ENCODE results near the gene TOM1L1. TPM values are rescaled to one million over a fixed set of nuclear protein-coding genes. Genes with fewer than 3 reads are reported as not detected.
A peak's percentile ranks its signal among the peaks of the same experiment; 100 is the strongest.
"Not testable (repeated sequence)": the region's sequence is repeated elsewhere in the genome, so short reads cannot be mapped to it uniquely, and the experiment has no call there.

Gene TOM1L1, protein sequence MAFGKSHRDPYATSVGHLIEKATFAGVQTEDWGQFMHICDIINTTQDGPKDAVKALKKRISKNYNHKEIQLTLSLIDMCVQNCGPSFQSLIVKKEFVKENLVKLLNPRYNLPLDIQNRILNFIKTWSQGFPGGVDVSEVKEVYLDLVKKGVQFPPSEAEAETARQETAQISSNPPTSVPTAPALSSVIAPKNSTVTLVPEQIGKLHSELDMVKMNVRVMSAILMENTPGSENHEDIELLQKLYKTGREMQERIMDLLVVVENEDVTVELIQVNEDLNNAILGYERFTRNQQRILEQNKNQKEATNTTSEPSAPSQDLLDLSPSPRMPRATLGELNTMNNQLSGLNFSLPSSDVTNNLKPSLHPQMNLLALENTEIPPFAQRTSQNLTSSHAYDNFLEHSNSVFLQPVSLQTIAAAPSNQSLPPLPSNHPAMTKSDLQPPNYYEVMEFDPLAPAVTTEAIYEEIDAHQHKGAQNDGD
- polyA plus RNA-seq (ENCODE audit: insufficient read length in 12 of 12), result 10 to 100 TPM in 4 of 12 donors, 1 to 10 TPM in 7, not detected in 1; 4.9 to 42.5 (median 6.3) TPM
- long read RNA-seq, donor 1, partial matches to known transcripts, result 5 of 12 reads
- long read RNA-seq, donor 1, other reads (novel, unspliced or antisense), result 0 of 12 reads
- long read RNA-seq, donor 2, partial matches to known transcripts, result 25 of 25 reads
- long read RNA-seq, donor 2, other reads (novel, unspliced or antisense), result 0 of 25 reads
- long read RNA-seq, donor 3, partial matches to known transcripts, result 0 of 10 reads
- long read RNA-seq, donor 3, other reads (novel, unspliced or antisense), result 9 of 10 reads
- long read RNA-seq, donor 4, partial matches to known transcripts, result 0 of 10 reads
- long read RNA-seq, donor 4, other reads (novel, unspliced or antisense), result 10 of 10 reads
- long read RNA-seq, donor 5, result 0 reads
- long read RNA-seq, donor 6, partial matches to known transcripts, result 0 of 16 reads
- long read RNA-seq, donor 6, other reads (novel, unspliced or antisense), result 15 of 16 reads
- long read RNA-seq, donor 7, partial matches to known transcripts, result 0 of 1 reads
- long read RNA-seq, donor 7, other reads (novel, unspliced or antisense), result 0 of 1 reads
- long read RNA-seq, donor 8, partial matches to known transcripts, result 0 of 2 reads
- long read RNA-seq, donor 8, other reads (novel, unspliced or antisense), result 0 of 2 reads
- long read RNA-seq, donor 9, partial matches to known transcripts, result 14 of 32 reads
- long read RNA-seq, donor 9, other reads (novel, unspliced or antisense), result 18 of 32 reads
- long read RNA-seq, donor 10, partial matches to known transcripts, result 20 of 22 reads
- long read RNA-seq, donor 10, other reads (novel, unspliced or antisense), result 0 of 22 reads
- long read RNA-seq, donor 11, partial matches to known transcripts, result 11 of 30 reads
- long read RNA-seq, donor 11, other reads (novel, unspliced or antisense), result 18 of 30 reads

DNA sequence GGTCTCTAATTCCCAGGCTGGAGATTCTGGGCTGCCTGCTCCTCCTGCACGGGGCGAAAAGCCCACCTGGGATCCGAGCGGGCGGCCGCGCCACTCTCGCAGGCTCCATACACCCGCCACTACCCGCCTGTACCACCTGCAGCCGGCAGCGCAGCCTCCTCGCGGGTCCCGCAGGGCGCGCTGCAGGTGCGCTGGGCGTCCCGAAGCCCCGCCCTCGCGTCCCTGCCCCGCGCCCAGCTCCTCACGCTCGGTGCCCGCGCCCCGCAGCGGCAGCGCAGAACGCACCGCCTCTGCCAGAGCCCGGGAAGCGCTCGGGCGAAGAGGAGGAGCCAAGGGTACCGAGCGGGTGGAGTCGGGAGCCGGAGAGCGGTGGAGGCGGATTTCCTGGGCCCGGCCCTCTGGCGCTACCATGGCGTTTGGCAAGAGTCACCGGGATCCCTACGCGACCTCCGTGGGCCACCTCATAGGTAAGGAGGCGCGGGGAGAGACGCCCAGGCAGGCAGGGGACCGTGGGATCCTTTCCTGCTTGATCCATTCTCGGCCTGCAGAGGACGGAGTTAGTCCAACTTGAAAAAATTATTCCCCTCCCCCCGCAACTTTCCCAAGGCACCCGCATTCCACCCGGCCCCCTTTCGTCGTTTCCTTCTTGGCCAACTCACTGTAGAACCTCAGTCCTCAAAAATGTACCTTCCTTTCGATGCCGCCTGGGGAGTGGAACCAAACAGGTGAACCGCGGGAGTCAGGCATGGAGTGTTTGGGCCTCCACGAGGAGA, at the start of gene TOM1L1:
Gene TOM1L1 (plus strand): TSS at position 396 of the 773 bp plus-strand sequence. CDS start 14 bp downstream, at position 410.
- peak; percentile 30 for DNase-seq

DNA sequence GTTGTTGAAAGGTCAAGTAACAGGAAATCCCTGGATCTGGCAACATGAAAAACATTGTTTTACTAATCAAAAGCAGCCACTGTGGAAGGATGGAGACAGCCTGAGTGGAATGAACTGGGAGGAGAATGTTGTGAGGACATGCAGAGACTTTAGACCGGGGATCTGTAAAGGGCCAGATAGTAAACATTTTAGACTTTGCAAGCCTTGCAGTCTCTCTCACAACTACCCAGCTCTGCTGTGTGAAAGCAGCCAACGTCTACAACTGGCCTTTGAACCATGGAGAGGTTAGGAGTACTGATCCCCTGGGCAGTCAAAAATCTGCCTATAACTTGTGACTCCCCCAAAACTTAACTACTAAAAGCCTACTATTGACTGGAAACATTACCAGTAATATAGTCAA, 41.5 kb upstream of the TOM1L1 start:
- DNase-seq, result no peak

DNA sequence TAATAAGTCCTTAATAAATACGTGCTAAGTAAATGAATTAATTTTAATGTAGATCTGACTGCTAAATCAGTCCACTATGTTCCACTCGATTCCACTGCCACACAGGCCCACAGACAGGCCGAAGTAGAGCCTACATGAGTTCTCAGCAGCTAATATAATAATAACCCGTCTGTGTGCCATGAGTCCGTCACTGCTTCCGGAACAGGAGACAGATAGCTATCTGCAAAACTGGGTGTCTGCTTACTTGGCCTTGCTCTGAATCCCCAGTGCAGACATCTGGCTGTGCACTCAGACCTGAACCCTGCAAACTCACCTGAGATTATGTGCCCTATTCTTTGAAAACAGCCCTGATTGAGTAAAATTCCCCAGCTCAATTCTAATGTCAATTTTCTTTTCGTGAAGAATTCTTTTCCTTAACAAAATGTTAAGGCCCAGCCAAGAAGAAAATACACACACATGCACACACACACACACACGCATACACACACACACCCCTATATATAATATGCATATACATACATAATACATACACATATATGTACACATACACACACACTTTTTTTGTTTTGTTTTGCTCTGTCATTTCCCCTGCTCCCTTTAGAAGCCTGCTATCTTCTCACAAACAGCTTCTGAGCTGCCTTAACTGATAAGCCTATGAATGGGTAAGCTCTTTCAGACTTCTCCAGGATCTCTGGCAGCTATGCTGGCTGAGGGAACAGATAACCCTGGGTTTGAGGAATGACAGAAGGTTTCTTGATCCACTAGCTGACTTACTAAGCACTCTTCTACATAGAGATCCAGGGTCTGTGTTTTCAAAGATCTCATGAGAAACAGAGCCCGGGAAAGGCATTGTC, 39.8 kb upstream of the TOM1L1 start:
- no peak for DNase-seq

DNA sequence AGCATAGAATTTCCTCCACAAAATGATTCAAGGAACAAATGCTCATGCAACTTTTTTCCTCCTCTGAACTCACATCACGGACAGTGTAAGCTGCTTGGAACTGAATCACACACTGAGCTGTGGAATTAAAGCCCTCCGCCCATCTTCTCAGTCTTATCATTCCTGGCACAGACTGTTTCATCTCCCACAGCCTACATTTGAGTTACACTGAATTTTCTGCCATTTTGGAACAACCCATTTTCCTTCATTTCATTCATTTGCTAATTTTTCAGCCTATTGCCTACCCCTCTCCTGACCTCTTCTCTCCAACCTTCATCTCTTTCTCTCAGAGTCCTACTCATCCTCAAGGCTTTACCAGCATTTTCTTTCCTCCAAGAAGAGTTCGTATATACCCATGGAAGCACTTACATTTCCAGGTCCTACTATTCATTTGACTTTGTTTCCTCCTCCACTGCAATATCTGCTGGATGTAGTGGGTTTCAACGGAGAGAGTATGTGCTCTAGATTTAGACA, 39.1 kb upstream of the TOM1L1 start:
- no peak for DNase-seq

DNA sequence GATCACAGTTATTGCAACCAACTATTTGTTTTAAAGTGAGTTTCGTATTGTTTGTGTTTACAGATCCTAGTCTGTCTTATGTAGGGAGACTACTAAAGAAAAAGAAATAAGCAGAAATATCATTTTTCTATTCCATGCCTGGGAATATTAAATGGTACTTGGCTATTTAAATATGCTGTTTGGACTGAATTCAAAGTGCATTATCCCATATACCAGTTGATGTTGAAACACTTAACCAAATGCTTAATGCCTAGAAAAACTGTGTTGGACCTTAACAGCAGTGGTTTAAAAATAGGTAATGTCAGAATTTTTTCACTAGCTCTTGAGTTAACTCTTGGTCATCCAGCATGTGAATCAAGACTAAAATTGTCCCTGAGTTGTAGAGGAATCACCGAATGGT, 37.5 kb upstream of the TOM1L1 start:
- DNase-seq, result no peak

DNA sequence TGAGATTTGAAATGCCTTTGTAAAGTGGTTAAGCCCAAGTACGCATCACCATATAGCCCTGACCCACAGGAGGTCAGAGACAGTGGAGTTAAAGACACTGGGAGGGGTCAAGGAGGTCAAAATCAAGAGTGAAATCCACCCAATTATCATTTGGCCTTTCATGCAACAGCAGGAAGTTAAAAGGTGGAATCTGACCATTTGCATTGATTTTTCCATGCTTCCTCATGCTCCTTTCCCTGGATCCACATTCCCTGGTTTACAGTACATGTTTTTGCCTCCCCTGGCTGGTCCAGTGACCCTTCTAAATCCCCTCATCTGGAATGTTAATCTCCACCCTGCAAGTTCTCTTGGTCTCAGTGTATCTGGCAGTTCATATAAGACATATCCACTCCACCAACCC, 36.6 kb upstream of the TOM1L1 start:
- DNase-seq, result no peak

DNA sequence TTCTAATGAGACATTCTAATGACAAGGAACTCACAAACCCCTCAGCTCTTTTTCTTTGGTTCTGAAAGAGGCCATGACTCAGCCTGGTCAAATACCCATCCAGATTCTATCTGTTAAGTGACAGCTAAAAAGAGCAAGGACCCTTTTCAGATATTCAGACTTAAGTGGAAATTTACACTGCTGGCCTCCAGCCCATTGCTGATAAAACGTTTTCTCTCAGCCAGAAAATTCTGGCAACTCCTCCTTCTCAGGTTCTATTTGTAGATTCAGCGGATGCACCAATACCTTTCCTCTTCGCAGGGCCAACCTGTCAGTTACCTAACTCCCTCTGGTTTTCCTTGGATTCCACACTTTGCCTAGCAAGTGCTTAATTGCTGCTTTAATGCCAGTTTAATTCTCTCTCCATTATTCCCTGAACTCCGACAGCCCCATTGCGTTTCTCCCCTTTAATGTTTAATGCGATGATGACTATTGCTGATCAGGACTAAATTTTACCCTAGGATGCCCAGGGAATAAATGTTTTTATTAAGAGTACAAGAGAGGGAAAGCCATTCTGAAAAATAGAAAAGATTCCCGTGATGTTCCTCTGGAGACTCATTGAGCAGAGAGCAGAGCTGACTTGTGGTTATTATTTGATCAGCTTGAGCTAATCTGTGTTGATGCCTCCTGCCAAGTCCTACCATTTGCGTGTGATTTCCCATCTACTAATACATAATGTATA, 35.9 kb upstream of the TOM1L1 start:
- DNase-seq, result no peak

DNA sequence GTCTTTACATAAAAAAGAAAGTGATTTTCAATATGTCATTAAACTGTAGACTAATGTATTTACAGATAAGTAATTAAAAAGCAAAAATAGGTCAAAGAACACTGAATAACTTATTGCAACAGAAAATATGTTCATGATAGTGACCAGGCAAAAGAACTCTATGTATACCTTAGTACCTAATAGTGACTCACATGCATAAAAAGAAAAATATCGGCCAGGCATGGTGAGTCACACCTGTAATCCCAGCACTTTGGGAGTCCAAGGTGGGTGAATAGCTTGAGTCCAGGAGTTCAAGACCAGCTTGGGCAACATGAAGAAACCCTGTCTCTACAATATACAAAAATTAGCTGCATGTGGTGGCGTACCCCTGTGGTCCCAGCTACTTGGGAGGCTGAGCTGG, 33.0 kb upstream of the TOM1L1 start:
- no peak for DNase-seq

DNA sequence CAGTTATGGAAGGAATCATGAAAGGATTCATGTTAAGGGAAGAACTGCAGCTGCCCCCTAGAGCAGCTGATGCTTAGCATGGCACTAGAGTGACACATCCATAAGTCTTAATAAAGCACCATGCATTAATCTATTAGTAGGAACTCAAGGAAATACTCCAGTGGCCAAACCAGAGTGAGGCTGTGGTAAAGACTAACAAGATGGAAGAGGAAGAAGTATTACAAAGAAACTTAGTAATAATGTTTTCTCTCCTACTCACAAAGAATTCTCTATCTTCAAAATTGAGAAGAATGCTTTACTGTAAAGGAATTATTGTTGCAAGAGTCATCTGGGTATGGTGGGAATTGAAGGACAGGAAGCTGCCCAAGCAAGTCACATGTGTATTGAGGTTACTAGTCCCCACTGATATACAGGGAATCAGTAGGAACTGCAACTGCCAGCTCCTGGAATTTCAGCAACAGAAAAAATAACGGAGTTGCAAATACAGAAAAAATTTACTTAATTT, 29.9 kb upstream of the TOM1L1 start:
- DNase-seq, result no peak

DNA sequence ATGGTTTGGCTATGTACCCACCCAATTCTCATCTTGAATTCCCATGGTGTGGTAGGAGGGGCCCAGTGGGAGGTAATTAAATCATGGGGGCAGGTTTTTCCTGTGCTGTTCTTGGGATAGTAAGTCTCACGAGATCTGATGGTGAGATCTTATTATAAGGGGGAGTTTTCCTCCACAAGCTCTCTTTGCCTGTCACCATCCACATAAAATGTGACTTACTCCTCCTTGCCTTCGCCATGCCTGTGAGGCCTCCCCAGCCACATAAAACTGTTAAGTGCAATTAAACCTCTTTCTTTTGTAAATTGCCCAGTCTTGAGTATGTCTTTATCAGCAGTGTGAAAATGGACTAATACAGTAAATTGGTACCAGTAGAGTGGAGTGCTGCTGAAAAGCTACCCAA, 24.7 kb upstream of the TOM1L1 start:
- not testable (repeated sequence) for DNase-seq

DNA sequence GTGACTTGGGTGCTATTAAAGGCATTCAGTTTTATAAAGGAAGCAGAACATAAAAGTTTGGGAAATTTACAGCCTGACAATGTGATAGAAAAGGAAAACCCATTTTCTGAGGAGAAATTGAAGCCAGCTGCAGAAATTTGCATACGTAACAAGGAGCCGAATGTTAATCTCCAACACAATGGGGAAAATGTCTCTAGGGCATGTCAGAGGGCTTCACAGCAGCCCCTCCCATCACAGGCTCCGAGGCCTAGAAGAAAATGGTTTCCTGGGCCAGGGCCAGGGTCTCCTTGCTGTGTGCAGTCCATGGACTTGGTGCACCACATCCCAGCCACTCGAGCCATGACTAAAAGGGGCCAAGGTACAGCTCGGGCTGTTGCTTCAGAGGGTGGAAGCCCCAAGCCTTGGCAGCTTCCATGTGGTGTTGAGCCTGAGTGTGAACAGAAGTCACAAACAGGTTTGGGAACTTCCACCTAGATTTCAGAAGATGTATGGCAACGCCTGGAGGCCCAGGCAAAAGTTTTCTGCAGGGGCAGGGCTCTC, 23.9 kb upstream of the TOM1L1 start:
- DNase-seq, result no peak

DNA sequence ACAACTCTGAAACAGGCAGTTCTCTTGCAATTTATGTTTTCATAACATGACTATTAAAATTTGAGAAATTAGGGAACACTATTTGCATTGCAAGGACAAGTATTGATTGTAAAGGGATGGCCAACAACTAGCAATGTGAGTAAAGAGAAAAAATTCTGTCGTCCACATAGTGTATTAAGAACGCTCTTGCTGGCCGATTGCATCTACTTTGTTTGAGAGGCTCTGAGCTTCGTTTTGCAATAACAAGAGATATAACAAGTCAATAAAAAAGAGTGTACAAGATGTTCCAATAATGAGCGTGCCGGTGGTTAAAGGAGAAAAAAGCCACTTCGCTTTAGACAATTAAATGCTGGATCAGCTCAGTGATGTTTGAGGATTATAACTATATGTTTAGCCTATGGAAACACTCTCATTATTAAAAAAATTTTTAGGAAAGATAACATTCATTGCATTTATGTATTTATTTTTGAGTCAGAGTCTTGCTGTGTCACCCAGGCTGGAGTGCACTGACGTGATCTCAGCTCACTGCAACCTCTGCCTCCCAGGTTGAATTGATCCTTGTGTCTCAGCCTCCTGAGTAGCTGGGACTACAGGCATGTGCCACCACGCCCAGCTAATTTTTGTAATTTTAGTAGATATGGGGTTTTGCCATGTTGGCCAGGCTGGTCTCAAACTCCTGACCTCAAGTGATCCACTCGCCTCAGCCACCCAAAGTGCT, 19.2 kb upstream of the TOM1L1 start:
- DNase-seq, result no peak

DNA sequence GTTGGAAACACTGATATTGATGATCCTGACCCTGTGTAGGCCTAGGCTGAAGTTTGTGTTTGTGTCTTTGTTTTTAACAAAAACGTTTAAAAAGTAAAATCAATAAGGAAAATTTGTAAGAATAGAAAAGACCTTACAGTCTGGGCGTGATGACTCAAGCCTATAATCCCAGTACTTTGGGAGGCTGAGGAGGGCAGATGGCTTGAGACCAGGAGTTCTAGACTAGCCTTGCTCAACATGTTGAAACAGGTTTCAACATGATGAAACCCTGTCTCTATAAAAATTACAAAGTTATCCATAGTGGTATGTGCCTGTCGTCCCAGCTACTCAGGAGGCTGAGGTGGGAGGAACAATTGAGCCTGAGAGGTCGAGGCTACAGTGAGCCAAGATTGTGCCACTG, 18.3 kb upstream of the TOM1L1 start:
- no peak for DNase-seq

DNA sequence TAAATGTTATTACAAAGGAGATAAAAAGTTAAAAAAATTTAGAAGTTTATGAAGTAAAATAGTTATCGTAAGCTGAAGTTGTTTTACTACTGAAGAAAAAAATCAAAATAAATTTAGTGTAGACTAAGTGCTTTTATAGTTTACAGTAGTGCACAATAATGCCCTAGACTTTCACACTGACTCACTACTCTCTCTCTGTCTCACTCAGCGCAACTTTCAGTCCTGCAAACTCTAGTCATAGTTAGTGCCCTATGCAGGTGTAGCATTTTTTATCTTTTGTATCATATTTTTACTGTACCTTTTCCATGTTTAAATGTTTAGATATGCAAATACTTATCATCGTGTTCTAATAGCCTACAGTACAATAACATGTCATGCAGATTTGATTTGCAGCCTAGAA, 17.7 kb upstream of the TOM1L1 start:
- no peak for DNase-seq

DNA sequence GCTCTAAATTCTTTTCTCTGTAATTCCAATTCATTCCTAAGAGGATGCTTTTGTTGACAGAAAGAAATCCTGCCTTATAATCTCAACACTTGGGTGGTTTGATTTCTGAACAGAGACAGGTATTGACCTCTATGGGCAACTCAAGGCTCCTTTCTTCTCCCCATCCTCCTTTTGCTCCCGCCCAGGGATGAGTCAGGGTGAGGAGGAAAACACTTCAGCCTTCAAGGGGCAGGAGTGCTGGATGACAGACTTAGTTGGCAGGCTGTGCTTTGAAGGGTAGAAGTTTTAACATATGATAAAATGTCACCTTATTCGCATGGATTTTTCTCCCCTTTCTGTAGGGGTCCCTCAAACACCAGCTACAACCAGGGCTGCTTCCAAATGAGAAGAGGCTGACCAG, 16.7 kb upstream of the TOM1L1 start:
- no peak for DNase-seq

DNA sequence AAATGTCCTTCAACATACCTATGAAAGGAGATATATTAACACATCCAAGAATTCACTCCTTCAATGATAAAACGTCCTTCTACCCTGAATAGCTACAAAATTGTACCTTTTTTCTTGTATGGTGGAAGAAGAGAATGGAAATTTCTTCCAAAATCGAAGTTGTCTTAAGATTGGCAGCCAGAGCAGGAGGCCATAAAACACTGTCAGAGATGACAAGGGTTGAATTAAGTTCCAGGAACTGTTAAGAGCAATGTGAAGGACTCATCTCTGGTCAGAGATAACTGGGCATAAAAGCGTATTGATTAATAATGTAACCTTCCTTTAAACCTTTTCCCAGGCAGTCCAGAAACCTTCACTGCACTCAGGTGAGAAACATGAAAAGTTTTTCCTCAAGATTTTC, 12.9 kb upstream of the TOM1L1 start:
- DNase-seq, result no peak

DNA sequence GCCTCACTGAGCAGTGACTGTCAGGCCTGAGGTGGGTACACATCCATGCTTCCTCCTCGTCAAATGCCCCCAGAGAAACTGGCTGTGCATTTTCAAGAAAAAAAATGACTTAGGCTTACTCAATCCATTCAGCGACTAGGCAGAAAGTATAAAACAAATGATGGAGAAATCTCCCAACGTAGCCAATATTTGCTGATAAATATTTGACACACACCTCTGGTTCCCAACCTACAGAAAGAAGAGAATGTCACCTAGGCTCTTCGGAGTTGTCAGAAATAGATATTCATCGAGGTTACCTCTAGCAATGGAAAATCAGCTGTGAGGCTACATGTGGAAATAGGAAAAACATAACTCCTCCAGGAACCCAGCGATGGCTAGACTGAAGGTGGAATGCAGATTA, 12.4 kb upstream of the TOM1L1 start:
- DNase-seq, result no peak

DNA sequence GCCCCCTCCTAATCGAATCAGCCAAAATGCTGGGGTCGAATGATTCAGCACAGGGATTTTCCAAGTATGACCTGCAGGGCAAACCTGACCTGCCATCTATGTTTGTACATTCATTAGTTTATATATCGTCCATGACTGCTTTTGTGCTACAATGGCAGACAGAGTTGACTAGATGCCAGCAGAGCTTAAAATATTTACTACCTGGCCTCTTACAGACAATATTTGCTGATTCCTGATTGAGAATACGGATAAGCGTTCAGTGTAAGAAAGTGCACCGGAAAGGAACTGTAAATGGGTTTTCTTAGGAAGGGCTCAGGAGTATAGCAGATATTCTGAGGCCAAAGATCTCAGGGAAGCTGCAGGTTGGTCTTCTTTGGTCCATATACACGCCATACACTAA, 11.7 kb upstream of the TOM1L1 start:
- DNase-seq, result no peak

All from muscle of arm (tissue), 14 donors.